ENCODE measurements around the gene IL1RL2. TPM values are rescaled to one million over a fixed set of nuclear protein-coding genes. Genes with fewer than 3 reads are reported as not detected.
A peak's percentile ranks its signal among the peaks of the same experiment; 100 is the strongest.

The IL1RL2 gene
- total and polyA plus RNA-seq, 7 donors = 0.27 to 0.74 (median 0.43) TPM

DNA sequence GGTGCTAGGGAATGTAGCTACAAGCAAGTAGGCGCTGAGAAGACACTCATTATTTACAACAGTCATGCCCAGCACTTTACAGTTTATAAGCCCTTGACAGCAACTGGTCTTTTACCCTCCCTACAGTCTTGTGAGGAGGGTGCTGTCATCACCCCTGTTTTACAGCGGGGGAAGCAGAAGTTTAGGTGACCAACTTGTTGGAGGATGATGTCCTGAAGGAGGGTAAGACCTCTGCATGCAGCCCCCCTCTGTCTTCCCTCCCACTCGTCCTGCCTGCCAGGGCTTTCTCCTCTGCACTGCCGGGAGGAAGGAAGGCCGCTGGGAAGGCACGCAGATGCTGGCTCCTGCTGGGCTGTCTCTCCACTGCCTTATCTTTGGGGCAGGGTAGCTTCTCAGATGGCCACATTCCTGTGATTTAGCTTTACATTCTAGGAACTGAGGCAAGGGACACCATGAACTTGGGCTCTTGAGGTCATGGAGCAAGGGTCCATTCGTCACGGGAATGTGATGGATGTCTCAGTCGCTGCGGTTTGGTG, 43.3 kb upstream of the IL1RL2 start:
- peak; percentile 1 to 18 (median 6) for ATAC-seq
- intact Hi-C loops (cut with DNase I) = loop anchor here in 1 of 2 donors (2.0 to 5.0 kb wide), 2 partner anchors 41 to 73 kb away; no protein-coding TSS in a partner anchor
- TF ChIP-seq, protein P1, sequence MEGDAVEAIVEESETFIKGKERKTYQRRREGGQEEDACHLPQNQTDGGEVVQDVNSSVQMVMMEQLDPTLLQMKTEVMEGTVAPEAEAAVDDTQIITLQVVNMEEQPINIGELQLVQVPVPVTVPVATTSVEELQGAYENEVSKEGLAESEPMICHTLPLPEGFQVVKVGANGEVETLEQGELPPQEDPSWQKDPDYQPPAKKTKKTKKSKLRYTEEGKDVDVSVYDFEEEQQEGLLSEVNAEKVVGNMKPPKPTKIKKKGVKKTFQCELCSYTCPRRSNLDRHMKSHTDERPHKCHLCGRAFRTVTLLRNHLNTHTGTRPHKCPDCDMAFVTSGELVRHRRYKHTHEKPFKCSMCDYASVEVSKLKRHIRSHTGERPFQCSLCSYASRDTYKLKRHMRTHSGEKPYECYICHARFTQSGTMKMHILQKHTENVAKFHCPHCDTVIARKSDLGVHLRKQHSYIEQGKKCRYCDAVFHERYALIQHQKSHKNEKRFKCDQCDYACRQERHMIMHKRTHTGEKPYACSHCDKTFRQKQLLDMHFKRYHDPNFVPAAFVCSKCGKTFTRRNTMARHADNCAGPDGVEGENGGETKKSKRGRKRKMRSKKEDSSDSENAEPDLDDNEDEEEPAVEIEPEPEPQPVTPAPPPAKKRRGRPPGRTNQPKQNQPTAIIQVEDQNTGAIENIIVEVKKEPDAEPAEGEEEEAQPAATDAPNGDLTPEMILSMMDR (IDR thresholded peaks at IDR 0.05) = no peak

DNA sequence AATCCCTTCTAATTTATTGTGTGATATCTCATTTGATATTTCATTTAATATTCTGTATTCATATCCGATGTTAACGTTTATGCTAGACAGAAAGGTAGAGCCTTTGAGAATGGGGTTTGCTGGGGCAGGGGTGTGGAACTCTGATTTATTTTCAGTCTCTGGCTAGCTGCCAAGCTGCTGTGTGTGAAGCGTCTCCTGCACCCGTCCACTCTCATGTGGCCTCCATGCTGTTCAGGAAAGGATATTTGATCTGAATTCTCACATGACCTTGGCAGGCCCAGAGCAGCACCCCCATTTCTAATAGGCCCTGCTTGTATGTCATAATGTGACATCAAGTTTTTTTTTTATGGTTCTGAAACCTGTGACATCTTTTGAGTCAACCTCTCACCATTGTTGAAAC, 42.7 kb upstream of the IL1RL2 start:
- Histone ChIP-seq H3K4me1 (peaks cover 14% of the 10 kb centered on the region), H3K4me3 (peak overlapping the region; percentile 87), H3K9me3 (peaks cover 25% of the 10 kb centered on the region), H3K36me3 (ENCODE audit: insufficient read depth in 1 of 2, low read depth in 1 of 2) (no peaks in the 10 kb centered on the region), H3K27me3 (ENCODE audit: insufficient read depth in 3 of 3, low read length in 2 of 3) (no peaks in the 10 kb centered on the region), H3K27ac (no peak overlapping the region)
- DNase-seq (no peak), ATAC-seq (no peak)
- intact Hi-C loops (cut with DNase I) = loop anchor here in 1 of 2 donors (5.0 kb wide), 1 partner anchor 42 kb away; no protein-coding TSS in a partner anchor
- TF ChIP-seq, protein P1 (IDR thresholded peaks at IDR 0.05) = no peak
- 34 to 50% (median 37%) methylated on average over 4 of the region's 4 CpGs for WGBS, 3 donors

More for the DNA sequence above, 43.3 kb upstream of the IL1RL2 start:
- Histone ChIP-seq H3K4me3 (peak overlapping the region; percentile 87), H3K27ac (peak overlapping the region; percentile 92), H3K4me1 (peaks cover 14% of the 10 kb centered on the region), H3K27me3 (ENCODE audit: insufficient read depth in 3 of 3, low read length in 2 of 3) (no peaks in the 10 kb centered on the region), H3K9me3 (peaks cover 25% of the 10 kb centered on the region), H3K36me3 (ENCODE audit: insufficient read depth in 1 of 2, low read depth in 1 of 2) (no peaks in the 10 kb centered on the region)
- 61 to 68% (median 62%) methylated on average over 10 of the region's 10 CpGs for WGBS, 3 donors
- no peak for DNase-seq

DNA sequence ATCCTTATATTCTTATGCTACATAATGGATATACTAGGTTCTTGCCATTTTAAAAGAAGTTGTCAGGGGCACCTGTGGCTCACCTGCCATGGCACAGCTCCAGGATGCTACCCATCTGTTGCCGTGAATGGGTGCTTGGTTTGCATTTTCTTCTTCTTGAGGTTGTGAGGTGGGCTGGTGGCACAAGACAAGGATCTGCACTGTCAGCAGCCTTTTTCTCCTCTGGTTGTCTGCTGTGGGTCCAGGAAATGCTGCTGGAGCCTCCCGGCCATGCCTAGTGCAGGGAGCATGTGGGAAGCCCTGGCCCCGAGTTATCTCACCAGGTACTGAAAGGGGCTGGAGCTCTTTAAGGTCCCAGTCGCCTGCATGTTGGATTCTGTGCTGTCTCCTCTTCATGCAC, 41.7 kb upstream of the IL1RL2 start:
- TF ChIP-seq, protein P1 (IDR thresholded peaks at IDR 0.05) = no peak
- H3K4me3 ChIP-seq = no peak overlapping the region
- no peak overlapping the region for H3K27ac ChIP-seq
- WGBS, 3 donors = 92 to 94% (median 92%) methylated on average over 4 of the region's 4 CpGs
- H3K4me1 ChIP-seq = peaks cover 14% of the 10 kb centered on the region
- intact Hi-C loops (cut with DNase I) = no loop called here
- ATAC-seq (no peak), DNase-seq (no peak)
- H3K27me3 ChIP-seq (ENCODE audit: insufficient read depth in 3 of 3, low read length in 2 of 3) = no peaks in the 10 kb centered on the region
- H3K9me3 ChIP-seq = peaks cover 25% of the 10 kb centered on the region
- H3K36me3 ChIP-seq (ENCODE audit: insufficient read depth in 1 of 2, low read depth in 1 of 2) = no peaks in the 10 kb centered on the region

DNA sequence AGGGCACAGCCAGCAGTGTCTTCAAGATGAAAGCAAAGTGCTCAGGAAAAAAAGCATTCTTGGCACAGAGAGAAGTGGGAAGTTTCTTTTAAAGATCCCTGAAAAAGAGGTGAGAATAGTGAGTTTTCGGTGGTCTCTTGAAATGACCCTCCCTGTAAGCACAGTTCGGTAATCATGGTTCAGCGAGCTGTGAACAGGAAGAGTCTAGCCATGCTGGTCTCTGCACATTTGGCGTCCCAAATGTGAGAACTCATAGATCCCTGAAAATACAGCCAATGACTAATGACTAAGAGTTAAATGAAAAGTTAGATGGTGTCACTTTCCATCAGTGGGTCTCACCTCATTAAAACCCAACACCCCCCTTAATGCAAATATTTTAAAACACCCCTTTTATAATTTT, 40.9 kb upstream of the IL1RL2 start:
- TF ChIP-seq, protein P1 (IDR thresholded peaks at IDR 0.05) = no peak
- Histone ChIP-seq H3K9me3 (peaks cover 25% of the 10 kb centered on the region), H3K4me1 (peaks cover 14% of the 10 kb centered on the region), H3K36me3 (ENCODE audit: insufficient read depth in 1 of 2, low read depth in 1 of 2) (no peaks in the 10 kb centered on the region), H3K27me3 (ENCODE audit: insufficient read depth in 3 of 3, low read length in 2 of 3) (no peaks in the 10 kb centered on the region), H3K27ac (no peak overlapping the region), H3K4me3 (peak overlapping the region; percentile 10)
- 96 to 100% (median 99%) methylated on average over 4 of the region's 4 CpGs for WGBS, 3 donors
- DNase-seq (no peak), ATAC-seq (no peak)
- intact Hi-C loops (cut with DNase I) = no loop called here

DNA sequence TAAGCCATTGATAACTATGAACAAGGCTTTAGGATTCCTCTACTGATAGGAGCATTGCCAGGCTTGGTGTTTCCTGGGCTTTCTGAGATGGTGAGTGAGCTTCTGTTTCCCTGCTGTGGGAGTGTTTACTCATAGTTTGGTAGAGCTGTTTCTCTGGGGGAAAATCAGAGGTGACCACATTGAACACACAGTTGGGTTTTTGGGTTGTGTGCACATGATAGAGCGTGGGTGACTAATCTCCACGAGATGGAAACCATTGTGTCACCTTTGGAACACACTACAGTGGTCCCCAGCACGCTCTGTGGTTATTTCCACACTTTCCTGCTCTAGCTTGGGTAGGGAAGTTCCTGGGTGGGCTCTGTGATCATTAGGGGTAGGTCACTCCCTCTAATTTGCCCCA, 38.9 kb upstream of the IL1RL2 start:
- H3K27me3 ChIP-seq (ENCODE audit: insufficient read depth in 3 of 3, low read length in 2 of 3) = no peaks in the 10 kb centered on the region
- H3K36me3 ChIP-seq (ENCODE audit: insufficient read depth in 1 of 2, low read depth in 1 of 2) = peaks cover 0 to 1% of the 10 kb centered on the region in 2 donors
- ATAC-seq (peak in 1 of 4 donors; percentile 4), DNase-seq (no peak)
- intact Hi-C loops (cut with DNase I) = no loop called here
- no peak overlapping the region for H3K27ac ChIP-seq
- TF ChIP-seq, protein P1 (IDR thresholded peaks at IDR 0.05) = no peak
- 77 to 89% (median 83%) methylated on average over 3 of the region's 3 CpGs for WGBS, 3 donors
- H3K4me3 ChIP-seq = no peak overlapping the region
- peaks cover 25% of the 10 kb centered on the region for H3K9me3 ChIP-seq
- peaks cover 6% of the 10 kb centered on the region for H3K4me1 ChIP-seq
